NCI-H2081 (cell line): ENCODE results near the gene RNF144A.

Source experiments
- DNase-seq, 2 experiments: peaks; one replicate each; lab custom pipeline; 2025; lab: John Stamatoyannopoulos, UW

The RNF144A gene

DNA sequence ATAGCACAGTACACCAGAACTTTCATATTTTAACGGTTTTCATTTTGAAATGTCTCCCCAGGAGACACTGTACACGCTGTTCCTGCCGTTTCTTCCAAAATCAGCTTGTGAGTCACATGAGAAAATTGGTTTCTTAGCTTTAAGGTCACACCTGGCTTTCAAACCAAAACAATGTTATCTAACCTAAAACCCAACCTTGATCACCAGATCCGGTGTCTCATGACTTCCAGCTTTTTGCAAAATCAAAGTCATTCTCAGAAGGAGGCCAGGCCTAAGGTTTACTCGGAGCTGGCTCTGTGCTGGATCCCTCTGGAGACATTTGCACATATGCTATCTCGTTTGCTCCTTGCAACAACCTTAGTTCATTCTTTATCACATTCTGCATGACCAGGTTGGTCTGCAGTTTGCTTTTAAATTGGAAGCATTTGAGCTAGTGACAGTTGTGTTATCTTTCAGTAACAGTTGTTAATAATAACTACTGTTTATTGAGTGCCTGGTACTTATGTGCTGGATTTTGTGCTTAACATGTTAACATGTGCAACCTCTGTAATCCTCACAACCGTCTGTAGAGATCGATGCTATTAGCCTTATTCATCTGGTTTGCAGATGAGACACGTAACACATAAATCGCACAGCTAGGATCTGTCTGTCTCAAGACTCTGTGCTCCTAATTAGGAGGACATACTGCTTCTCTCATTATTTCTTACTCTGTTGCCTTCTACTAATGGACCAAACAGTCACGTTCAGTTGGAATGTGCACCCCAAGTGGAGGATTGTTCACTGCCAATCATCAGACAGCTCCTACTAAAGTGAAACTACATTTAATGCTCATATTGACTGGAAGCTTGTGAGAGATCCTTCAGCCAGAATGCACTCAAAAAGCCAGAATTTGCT, 105.5 kb downstream of the RNF144A start:
- DNase-seq, result no peak

- no peak for DNase-seq
Observed at GRCh38 chr2:7023542-7023941, 106.3 kb downstream of the RNF144A start.

GRCh38 chr2:7024261-7024660, 107.0 kb downstream of the RNF144A start:
- no peak for DNase-seq

- no peak for DNase-seq
Observed at GRCh38 chr2:7025082-7025481, 107.9 kb downstream of the RNF144A start.

GRCh38 chr2:7026742-7027141, 109.5 kb downstream of the RNF144A start:
- peak; percentile 65 to 82 for DNase-seq

DNA sequence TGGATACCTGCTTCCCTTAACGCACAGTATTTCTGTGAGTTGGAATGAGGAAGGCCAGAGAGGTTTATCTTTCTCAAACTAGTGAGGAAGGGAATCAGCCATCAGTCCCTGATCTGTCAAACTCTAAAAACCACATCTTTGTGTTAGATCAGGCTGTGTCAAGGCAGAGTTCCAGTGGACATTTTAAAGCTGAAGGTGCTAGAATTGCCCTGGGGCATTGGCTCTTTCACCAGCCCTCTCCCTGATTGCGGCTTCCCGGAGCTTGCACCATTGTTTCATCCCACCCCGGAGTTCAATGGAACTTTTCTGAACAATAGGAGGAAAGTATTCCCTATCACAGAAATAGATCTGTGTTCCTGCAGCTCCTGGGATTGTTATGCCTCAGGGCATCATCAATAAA, 110.2 kb downstream of the RNF144A start:
- DNase-seq, result peak in 1 of 2 experiments; percentile 28

DNA sequence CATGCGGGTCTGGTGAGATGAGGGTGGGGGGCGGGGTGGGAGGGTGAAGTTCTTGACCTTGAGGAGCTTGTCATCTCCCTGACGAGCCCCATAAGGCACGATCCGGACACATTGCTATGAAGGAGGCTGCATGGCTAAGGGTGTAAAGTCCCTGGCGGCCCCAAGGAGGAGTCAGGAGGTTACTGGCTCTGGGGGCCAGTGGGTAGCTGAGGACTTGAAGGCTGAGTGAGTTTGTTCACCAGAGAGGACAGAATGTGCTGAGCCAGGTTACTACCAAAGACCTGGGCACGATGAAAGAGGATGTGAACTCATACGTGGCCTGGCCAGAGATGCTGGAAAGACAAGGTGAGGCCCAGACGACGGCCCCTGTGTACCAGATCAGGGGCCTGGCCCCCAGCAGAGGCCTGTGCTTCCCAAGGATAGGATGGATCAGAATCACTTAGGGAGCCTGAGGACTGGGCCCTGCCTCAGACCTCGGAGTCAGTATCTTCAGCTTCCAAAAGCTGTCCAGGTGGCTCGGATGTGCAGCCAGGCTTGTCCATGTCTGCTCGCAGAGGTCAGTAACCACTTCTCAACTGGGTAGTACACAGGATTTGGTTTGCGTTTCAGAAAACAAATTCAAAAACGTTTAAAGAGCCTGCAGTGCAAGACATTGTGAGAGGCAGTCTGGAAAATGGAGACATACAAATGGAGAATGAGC, 110.9 kb downstream of the RNF144A start:
- DNase-seq, result no peak

DNA sequence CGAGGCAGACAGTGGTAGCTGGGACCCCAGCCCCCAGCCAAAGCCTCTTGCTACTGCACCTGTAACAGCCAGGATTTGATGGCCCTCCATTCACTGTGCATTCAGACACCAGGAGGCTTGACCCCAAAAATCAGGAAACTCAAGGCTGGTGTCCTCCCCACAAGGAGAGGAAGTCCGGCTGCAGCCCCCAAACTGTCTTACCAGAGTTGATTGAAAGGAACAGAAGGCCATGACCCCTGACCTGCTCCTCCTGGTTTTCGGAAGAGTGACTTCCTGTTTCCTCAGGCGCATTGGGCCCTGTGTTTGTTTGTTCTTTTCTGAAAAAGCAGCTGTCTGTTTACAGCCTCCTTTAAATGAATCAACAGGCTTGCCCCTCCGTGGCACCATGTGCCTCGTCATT, 111.6 kb downstream of the RNF144A start:
- DNase-seq, result no peak

GRCh38 chr2:7029291-7030059, 112.3 kb downstream of the RNF144A start:
- DNase-seq, result no peak

DNA sequence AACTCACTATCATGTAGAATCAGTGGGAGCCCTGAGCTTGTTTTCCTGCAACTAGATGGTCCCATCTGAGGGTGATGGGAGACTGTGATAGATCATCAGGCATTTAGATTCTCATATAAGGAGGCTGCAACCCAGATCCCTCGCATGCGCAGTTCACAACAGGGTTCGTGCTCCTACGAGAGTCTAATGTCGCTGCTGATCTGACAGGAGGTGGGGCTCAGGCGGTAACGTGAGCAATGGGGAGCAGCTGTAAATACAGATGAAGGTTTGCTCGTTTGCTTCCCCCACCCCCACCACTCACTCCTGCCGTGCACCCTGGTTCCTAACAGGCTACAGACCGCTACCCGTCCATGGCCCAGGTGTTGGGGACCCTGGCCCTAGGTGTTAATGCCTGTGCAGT, 113.6 kb downstream of the RNF144A start:
- no peak for DNase-seq

GRCh38 chr2:7031547-7032245, 114.5 kb downstream of the RNF144A start:
- DNase-seq, result peak; percentile 99 to 100

DNA sequence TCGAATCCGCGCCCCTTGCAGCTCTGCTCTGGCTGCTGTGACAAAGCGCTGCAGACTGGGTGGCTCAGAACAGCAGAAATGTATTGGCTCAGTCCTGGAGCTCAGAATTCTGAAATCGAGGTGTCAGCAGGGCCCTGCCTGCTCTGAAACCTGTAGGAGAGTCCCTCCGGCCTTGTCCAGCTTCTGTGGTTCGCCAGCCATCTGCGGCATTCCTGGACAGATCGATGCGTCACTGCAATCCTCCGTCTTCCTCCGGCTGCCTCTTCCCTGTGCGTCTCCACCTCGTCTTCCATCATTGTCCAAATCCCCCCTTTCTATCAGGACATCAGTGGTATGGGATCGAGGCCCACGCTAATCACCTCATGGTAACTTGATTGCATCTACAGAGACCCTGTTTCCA, 115.2 kb downstream of the RNF144A start:
- no peak for DNase-seq

- no peak for DNase-seq
Observed at GRCh38 chr2:7033136-7033960, 116.1 kb downstream of the RNF144A start.

DNA sequence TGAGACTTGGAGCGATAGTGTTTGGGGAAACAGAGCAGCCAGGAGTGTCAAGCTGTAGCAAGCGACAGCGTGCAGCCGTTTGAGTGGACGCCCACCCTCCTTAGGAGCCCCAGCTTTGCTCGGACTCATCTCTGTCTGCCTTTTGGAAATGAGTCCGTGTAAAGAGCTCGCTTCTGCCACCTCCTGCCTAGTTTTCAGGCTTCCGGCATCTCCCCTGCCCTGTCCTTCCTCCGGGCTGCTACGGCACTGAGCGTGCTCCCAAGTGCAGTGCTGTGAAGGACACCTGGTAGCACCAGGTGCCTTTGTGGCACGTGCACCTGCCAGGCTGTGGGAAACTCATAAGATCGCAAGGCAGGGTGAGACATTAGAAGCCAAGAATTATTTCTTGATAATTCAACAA, 117.1 kb downstream of the RNF144A start:
- DNase-seq, result peak in 1 of 2 experiments; percentile 61

- no peak for DNase-seq
Observed at GRCh38 chr2:7035884-7036283, 118.7 kb downstream of the RNF144A start.

GRCh38 chr2:7037340-7038333, 120.4 kb downstream of the RNF144A start:
- peak; percentile 67 to 74 for DNase-seq

DNA sequence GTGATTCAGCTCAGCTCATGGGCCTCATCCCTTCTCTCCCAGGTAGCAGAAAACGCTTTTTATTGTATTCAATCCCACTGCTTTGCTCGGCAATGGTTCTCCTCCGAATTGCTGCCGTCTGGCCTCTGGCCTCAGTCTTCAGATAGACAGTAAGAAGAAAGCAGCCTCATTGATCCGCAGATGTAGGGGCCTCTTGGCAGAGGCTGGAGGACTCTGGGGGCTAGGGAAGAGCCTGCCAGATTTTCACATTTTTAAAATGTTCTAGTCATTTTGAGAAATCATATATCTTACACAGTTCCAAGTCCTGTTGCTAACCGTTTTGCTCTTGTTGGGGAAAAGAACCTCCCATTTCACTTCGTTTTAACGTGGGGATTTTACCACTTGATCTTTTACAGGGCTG, 123.3 kb downstream of the RNF144A start:
- no peak for DNase-seq

DNA sequence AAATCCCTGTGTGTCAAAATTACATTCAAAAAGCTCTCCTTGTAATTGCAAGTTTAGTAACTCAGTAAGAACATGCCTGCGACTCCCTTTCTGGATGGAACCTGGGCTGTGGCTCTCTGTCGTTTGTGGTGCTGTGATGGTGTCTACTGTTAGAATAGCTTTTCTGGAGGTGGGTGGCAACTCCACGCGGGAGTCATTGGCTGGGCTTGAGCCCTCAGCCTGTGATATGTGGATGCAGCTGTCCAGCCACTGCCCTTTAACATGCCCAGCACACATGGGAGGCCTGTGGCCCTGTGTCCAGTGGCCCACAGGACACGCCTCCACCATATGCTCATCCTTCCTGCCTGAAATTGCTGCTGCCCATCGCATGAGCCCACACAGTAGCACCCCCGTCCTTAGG, 124.2 kb downstream of the RNF144A start:
- DNase-seq, result no peak

GRCh38 chr2:7043690-7044089, 126.5 kb downstream of the RNF144A start:
- no peak for DNase-seq
